MM.1S (cell line): ENCODE data around the gene TTF1.

Experiments used
- EZH2 ChIP-seq: fragments of 300-600 bp; sonication (generic); optimal IDR thresholded peaks from 2 replicates; pipeline ENCODE3; 2017; ENCODE audit warnings: low read depth, mild to moderate bottlenecking, antibody characterized with exemption, low read length, mixed read lengths
- EZH2phosphoT487 ChIP-seq: fragments of 300-600 bp; sonication (generic); IDR thresholded peaks from 2 replicates; pipeline ENCODE4 v1.6.1; 2018; ENCODE audit warnings: antibody characterized with exemption, low read length
- TF ChIP-seq, protein P1 (sequence below): fragments of 300-600 bp; sonication (generic); IDR thresholded peaks from 2 replicates; pipeline ENCODE4 v1.5.1; 2016; ENCODE audit warnings: antibody characterized with exemption, low read length, mixed read lengths

DNA sequence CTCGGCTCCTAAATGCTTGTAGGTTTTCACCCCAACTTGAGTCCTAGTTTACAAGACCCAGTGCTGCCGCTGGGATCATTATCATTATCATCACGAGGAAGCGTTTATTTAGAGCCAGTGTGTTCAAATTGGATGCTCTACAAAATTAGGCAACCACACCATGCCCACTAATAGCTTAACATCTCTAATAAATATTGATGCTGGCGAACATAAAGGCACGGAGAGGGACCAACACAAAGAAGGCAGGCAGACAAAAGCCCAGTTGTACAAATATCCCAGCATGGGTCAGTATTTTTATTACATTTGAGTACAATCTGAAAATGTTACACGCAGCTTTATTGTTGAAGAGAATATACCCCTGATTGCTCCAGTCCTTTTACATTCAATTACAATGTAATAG is 8.1 kb upstream of the TTF1 start:
- TF ChIP-seq EZH2 (no peak), EZH2phosphoT487 (no peak)
- TF ChIP-seq, protein P1, sequence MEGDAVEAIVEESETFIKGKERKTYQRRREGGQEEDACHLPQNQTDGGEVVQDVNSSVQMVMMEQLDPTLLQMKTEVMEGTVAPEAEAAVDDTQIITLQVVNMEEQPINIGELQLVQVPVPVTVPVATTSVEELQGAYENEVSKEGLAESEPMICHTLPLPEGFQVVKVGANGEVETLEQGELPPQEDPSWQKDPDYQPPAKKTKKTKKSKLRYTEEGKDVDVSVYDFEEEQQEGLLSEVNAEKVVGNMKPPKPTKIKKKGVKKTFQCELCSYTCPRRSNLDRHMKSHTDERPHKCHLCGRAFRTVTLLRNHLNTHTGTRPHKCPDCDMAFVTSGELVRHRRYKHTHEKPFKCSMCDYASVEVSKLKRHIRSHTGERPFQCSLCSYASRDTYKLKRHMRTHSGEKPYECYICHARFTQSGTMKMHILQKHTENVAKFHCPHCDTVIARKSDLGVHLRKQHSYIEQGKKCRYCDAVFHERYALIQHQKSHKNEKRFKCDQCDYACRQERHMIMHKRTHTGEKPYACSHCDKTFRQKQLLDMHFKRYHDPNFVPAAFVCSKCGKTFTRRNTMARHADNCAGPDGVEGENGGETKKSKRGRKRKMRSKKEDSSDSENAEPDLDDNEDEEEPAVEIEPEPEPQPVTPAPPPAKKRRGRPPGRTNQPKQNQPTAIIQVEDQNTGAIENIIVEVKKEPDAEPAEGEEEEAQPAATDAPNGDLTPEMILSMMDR: no peak
